Activated CD8-positive, alpha-beta memory T cell treated with anti-CD3 and anti-CD28 coated beads for 1 hour (primary cell): Measurements from ENCODE around the gene GCGR.

Experiments
- DNase-seq, 2 donors: peaks; one replicate each; pipeline ENCODE4 v3.0.0-alpha.2; 2020; ENCODE audit warnings: low read depth in 1 of 2; ENCODE audit errors: extremely low read depth in 1 of 2

Gene GCGR

DNA sequence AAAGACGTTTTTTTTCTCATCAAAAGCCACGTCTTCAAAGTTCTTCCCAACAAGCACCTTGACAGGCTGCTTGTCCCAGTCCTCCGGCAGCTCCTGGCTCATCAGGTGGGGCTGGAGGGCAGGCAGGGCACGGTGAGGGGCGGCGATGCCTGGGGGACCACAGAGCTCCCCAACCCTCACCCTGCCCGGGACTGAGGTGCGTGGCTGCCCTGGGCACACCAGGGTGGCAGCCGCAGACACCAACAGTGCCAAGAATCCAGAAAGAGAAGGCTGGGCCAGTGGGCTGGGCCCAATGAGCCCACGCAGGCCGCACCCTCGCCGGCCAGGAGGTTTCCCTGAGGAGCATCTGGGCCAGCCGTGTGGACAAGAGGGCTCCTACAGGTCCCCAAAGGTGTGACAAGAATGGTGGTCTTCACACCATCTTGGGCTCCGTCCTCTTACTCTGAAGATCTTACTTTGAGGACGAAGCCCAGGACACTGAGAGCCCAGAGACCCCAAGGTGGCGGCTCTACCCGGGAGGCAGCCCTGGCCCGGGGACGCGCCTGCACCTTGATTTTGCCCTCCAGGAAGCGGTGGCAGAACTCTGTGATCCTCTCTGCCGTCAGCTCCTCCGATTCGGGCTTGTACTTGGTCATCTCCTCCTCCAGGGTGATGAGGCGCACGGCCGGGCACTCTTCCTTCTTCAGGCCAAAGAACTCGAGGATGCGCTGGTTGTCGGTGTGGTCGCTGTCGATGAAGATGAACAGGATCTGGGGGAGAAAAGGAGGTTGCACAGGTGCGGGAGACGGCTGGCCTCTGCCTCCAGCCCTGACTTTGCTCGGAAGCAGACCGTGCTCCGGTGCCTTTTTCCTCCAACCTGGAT is 42.2 kb downstream of the GCGR start:
- DNase-seq = no peak

DNA sequence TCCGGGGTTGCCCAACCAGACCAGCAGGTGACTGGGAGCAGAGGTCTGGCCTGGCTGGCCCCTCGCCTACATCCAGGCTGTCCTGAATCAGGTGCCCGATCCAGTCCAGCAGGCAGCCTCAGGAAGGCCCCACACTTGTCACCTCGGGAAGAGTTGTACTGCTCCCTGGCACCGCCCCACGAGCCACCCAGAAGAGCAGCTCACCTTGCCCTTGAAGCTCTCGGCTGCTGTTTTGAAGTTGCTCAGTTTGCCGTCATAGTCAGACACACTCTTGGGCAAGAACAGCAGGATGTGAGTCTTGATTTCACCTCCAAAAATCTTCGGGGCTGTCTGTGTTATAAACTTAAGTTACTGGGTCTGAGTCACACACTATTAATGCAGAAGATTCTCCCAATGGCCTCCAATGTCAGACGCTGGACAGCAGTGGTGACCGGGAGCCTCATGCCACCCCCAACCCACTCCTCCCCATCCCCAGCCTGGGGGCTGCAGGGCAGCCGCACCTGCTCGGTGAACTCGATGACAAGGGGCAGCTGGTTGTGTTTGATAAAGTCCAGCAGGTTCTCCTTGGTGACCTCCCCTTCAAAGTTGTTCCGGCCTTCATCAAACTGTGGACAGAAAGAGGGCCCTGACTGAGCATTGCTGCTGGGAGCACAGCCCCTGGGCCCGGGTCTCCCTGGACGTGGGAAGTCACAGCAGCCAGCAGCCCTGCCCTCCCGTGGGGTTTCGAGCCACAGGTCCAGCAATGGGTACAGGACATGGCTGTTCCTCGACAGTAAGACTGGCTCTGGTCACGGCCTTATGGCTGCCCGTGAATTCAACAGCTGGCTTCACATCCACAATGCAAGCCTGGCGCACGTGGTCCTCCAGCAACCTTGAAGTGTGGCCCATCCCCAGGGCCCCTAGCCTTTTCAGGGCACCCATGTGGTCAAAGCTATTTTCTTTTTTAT is 43.1 kb downstream of the GCGR start:
- DNase-seq = no peak

DNA sequence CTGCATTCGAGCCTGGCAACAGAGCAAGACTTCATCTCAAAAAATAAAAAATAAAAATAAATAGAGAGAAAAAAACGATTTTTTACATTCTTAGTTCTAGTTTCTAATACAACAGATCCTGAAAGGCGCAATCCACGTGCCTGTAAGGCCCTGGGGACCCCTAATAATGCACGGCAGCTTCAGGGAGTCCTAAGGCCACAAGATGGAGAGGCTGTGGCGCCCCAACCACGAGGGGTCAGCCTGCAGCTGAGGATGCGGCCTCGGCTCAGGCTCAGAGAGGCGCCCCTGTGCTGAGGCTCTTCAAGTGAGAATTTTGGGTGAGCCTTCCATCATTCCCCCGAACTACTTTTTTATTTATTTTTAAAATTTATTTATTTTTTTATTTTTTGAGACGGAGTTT is 45.5 kb downstream of the GCGR start:
- DNase-seq = no peak

DNA sequence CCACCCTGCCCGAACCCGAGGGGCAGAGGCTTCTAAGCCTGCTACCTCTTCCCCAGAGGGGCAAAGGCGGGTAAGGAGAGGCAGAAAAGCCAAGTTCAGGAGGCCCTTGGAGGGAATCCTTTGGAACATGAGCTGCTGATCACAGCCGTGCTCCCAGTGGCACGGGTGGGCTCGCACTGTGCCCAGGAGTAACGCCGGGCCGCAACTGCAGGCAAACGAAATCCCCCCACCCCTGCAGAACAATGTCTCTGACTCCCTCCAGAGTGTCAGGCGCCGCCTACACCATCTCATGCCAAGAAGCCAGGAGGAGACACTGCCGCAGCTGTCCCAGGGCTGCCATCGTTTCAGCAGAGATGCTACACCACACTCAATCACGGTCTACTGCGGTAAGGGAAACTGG is 47.5 kb downstream of the GCGR start:
- no peak for DNase-seq

DNA sequence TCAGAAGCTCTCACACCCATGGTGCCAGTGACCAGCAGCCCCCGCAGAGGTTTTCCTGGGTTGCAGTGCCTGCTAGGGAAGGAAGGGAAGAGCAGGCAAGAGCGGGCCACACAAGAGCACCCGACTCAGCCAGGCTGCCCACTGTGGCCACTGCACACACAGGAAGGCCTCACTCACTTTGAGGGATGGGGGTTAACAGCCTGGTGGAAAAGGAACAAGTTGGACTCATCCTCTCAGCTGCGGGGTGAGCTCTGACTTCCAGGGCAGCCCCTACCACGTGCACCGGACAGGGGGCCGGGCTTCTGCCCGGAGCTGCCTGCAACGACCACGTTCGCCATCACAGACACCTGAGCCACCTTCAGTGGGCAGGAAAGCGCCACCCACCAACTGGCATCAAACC is 48.3 kb downstream of the GCGR start:
- DNase-seq = no peak

DNA sequence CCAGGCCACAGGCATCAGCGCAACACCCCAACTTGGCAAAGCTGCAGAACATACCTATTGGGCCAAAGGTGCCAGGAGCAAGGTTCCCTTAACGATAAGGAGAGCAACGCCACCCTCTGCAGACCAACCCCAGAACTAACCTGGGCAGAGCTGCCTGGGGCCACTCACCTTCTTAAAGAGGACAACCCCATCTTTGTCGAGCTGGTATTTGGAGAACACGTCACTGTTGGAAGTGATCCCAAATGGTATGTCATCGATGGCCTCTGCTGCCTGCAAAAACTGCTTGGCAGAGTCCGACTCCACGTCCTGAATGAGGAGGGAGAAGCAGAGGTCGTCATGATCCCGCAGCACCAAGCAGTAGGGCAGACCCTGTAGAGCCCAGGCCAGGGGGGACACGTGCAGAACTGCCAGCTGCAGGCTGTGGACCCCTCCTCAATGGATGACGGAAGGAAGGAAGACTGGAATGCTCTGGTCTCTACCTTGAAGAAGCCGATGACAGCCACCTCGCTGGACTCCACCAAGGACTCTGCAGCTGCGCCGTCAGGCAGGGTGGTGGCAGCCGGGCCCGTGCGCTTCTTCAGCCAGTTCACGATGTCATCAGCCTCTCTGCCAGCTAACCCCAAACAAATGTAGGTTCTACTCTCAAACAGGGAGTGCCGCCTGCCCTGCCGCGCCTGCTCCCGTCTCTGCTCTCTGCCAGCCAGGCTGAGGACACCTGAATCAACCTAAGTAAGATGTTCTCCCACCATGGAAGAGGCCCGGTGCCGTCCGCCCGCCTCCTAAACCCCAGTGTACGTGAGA is 51.2 kb downstream of the GCGR start:
- DNase-seq = no peak

DNA sequence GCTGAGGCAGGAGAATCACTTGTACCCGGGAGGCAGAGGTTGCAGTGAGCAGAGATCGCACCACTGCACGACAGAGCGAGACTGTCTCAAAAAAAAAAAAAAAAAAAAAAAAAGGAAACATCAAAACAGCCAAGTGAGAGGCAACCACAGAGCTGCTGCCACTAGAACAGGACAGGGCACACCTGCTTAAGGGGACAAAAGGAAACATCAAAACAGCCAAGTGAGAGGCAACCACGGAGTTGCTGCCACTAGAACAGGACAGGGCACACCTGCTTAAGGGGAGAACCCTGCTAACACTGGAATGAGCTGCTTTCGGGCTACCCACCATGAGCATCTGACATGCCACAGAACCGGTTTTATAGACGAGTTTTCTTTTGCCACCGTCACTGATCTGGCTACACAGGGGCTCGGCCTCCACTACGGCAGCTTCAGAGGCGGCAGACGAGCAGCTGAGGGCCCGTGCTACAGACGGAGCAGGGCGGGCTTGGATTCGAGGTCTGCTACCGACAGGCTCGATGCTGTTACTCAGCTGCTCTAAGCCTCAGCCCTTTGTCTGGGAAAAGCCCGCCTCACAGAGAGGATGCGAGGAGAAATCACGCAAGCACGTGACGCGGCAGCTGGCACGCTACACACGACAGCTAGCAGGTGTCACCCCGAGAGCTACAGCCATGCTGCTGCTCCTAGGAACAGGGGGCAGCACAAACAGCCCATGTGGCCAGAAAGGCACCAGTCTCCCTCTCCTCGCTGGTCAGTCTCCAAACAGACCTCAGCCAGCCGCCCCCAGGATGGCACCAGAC is 54.4 kb downstream of the GCGR start:
- DNase-seq = no peak

DNA sequence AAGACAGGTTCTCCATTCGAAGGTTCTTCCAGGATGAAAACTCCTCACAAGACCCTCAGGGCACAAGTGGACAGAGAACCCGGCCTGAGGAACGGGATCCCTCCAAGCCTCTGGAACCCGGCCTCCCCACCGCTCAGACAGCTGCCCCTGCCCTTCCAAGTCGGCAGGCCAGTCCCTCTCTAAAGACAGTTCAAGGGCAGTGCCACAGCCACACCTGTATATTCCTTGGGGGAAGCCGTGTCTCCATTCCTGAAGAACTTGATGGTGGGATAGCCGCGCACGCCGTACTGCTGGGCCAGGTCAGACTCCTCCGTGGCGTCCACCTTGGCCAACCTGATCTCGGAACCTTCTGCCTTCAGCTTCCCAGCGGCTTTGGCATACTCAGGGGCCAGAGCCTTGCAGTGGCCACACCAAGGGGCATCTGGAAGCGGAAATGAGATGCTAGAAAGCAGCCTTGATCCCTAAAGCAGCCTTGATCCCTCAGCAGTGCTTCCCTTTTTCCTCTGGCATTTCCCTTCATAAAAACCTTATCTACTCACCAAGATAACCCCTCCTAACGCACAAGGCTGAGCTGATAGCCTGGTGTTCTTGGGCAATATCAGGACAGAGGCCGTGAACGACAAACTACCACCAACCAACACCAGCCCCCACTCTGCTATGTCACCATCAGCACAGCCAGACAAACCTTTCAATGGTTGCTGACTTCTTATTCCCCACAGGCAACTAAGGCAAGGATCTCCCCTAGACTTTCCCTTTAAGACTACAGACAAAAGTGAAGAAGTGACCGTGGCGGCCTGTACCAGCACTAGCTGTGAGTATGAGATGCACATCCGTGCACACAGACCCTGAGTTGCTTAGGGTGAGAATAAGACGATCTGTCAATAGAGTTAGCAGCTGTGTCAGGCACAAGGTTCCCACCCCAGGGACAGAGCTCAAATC is 55.3 kb downstream of the GCGR start:
- DNase-seq = no peak

DNA sequence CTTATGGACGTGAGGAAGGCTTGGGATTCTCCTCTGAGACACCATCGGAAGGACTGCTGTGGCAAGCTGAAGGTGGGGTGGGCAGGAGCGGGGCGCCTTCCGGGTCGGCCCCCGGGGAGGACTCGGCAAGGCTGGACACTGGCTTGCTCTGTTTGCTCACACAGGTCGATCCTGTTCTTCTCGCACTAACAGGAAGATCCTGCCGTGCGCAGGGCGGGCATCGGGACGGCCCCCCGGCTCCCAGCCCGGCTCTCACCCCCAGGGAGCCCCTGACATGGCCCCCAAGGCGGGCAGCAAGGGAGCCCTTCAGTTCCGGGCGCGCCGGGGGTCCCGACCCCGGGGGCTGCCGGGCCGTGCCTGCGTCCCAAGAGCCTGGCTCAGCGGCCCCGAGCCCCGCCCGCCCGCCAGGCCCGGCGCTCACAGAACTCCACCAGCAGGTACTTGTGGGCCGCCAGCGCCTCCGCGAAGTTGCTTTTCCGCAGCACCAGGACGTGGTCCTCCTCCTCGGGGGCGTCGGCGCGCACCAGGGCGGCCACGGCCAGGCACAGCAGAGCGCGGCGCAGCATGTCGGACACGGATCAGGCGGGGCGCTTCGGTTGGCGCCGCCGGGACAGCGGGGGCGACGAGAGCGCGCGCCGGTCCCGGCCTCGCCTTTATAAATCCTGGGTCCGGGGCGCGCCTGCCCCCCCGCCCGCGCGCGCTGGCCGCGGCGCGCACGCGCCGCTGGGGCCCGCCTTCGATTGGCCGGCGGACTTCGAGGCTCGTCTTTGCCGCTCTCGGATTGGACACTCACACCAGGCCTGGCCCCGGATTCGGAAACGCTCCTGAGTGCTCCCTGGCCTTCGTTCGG is 56.2 kb downstream of the GCGR start, which contains the start of gene P4HB:
Gene P4HB, minus strand, starts transcription at position 630 of the 850 bp plus-strand sequence. Its CDS starts 64 bp downstream, at position 566.
- DNase-seq = no peak

DNA sequence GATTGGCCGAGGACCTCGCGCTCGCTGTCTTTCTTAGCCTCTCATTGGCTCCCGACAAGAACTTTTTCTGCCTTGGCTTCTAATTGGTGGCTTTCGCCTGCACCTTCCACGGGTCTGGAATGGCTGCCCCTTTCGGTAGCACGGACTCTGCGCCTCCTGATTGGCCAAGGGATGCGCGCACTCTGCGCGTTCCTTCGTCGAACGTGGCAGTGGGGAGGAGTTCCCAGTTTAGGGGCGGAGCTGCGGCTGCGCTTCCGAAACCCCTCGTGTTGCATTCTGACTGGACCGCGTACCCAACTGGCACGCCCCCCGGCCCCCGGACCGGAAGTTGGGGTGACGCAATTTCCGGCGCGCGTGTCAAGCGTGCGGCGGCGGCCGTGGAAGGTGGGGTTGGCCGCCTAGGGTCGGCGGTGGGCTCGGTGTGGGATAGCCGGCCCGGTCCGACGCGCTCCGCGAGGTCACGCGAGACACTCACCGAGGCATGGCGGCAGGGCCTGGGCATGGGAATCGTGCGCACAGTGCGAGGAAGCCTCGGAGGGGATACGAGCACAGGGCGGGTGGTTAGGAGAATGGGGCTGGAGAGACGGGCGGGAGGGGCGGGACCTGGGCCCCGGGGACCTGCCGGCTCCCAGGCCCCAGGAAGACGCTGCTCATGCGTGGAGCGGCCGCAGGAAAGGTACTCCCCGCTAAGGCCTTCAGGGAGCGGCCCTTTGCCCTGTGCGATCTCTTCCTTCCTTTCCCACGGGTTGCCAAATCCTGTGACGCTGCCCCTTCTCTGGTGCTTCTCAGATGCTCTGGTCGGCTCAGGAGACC is 57.0 kb downstream of the GCGR start:
- peak; percentile 97 to 99 for DNase-seq

DNA sequence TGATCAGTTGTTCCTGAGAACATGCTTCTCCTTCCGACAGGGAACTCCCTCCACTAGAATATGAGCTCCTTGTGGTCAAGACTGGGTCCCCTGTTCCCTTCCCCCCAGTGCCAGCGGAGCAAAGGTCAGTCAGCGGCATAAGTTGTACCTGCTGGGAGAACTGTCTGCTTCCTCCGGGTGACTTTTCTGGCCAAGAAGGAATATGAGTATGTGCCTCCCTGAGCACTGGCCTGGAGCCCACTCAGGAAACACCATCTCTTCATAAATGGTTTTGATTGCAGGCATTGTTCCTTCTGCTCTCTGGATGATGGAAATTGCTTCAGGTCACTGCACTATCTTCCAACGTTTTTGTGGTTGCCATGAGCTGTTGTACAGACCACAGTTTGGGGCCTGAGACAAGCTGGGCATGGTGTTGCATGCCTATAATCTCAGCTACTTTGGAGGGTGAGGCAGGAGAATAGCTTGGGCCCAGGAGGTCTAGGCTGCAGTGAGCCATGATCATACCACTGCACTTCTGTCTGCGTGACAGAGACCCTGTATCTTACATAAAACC is 59.2 kb downstream of the GCGR start:
- no peak for DNase-seq
